ENCODE results near the gene ZNF232.
"Not testable (repeated sequence)": the region's sequence is repeated elsewhere in the genome, so short reads cannot be mapped to it uniquely, and the experiment has no call there.

ZNF232 gene

DNA sequence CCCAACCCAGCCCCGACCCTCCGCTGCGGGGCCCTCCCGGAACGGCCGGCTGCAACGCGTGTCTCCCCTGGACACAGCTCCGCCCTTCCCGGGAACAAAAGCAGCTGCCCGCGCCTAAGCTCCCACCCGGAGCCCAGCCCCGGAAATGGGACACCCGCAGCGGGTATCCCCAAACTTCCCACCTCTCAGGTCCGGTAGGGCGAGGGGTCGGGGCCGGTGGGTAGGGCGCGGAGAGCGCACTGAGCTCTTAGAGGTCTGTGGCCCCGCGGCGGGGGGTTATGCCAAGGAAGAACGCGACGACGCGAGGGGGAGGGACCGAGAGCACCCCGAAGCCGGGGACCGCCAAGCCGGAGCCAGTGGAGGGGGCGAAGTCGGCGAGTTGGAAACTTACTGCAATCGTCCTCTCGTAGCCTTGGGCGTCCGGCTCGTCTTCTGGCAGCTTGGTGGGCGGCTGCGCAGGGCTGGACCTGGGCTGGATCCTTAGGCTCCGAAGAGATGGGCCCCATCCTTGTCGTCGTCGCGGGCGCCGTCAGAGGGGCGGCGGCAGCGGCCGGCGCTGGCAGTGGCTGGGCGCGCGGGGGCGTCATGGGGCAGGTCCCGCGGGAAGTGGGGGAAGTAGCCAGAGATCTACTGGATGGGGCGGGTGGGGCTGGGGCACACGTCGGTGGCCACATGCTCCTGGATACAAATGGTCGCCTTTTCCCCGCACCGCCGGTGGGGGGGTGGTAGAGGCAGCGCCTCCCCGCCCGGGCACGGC, 11.1 kb upstream of the ZNF232 start:
- peaks cover 48% of the 10 kb centered on the region for H3K27me3 Mint-ChIP-seq
- no peak overlapping the region for H3K27ac Mint-ChIP-seq
- no peaks in the 10 kb centered on the region for H3K36me3 Mint-ChIP-seq (ENCODE audit: low read depth)
- no peak overlapping the region for H3K4me3 Mint-ChIP-seq
- no peaks in the 10 kb centered on the region for H3K9me3 Mint-ChIP-seq
- H3K4me1 Mint-ChIP-seq (ENCODE audit: low read depth): no peaks in the 10 kb centered on the region

DNA sequence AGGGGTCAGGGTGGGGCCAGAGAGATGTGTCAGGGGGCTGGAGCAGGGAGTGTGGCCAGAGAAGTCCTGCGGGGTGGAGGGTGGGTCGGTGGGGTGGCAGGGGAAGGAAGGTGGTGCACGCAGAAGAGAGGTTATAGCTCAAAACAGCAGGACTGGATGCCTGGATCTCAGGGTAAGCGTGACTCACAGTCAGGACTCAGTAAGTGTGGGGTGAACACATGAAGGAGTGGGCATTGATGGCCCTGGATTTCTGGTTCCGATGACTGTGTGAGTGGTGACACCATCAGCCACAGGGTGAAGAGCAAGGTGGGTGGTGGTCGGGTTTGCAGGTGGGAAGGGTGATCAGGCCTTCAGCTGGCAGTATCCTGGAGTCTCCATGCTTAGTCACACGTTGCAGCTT, 10.4 kb upstream of the ZNF232 start:
- H3K36me3 Mint-ChIP-seq (ENCODE audit: low read depth); H3K4me1 Mint-ChIP-seq (ENCODE audit: low read depth); H3K4me3 Mint-ChIP-seq; H3K9me3 Mint-ChIP-seq; H3K27ac Mint-ChIP-seq: not testable (repeated sequence)
- H3K27me3 Mint-ChIP-seq: peaks cover 46% of the 10 kb centered on the region

DNA sequence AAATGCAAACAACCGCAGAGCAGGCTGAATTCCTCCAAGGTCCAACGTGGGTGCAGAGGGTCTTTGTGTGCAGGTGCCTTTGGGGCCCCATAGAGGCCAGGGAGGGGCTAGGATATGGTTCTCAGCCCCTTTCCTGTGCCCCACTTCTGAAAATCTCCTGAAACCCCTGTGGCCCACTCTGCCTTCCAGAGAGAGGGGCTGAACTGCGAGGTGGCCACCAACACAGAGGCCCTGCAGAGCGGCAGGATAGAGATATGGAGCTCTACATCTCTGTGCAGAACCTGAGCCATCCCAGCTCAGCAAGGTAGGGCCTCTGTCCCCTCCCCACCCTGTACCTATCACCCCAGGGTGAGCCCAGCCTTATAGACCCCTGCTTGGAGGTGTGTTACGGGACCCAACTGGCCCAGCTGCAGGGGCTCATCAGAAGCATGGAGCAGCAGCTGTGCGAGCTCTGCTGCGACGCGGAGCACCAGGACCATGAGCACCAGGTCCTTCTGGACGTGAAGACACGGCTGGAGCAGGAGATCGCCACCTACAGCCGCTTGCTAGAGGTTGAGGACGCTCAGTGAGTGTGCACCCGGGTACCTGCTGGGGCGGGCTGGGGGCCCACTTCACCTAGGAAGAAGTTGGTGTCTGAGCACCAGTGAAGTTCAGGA, 9.6 kb upstream of the ZNF232 start:
- Mint-ChIP-seq H3K9me3 (no peaks in the 10 kb centered on the region), H3K4me3 (peak overlapping the region; percentile 24), H3K36me3 (ENCODE audit: low read depth) (no peaks in the 10 kb centered on the region), H3K27ac (no peak overlapping the region), H3K4me1 (ENCODE audit: low read depth) (no peaks in the 10 kb centered on the region), H3K27me3 (peaks cover 53% of the 10 kb centered on the region)

- peaks cover 54% of the 10 kb centered on the region for H3K27me3 Mint-ChIP-seq
- H3K4me1 Mint-ChIP-seq (ENCODE audit: low read depth); H3K4me3 Mint-ChIP-seq; H3K27ac Mint-ChIP-seq; H3K9me3 Mint-ChIP-seq; H3K36me3 Mint-ChIP-seq (ENCODE audit: low read depth): not testable (repeated sequence)
Observed at GRCh38 chr17:5120436-5121185, 8.9 kb upstream of the ZNF232 start.

GRCh38 chr17:5120036-5120435, 8.4 kb upstream of the ZNF232 start:
- no peak overlapping the region for H3K4me3 Mint-ChIP-seq
- H3K4me1 Mint-ChIP-seq (ENCODE audit: low read depth): no peaks in the 10 kb centered on the region
- no peaks in the 10 kb centered on the region for H3K9me3 Mint-ChIP-seq
- no peak overlapping the region for H3K27ac Mint-ChIP-seq
- no peaks in the 10 kb centered on the region for H3K36me3 Mint-ChIP-seq (ENCODE audit: low read depth)
- H3K27me3 Mint-ChIP-seq: peaks cover 59% of the 10 kb centered on the region

- peaks cover 51% of the 10 kb centered on the region for H3K27me3 Mint-ChIP-seq
Observed at GRCh38 chr17:5118219-5118618, 6.5 kb upstream of the ZNF232 start.

DNA sequence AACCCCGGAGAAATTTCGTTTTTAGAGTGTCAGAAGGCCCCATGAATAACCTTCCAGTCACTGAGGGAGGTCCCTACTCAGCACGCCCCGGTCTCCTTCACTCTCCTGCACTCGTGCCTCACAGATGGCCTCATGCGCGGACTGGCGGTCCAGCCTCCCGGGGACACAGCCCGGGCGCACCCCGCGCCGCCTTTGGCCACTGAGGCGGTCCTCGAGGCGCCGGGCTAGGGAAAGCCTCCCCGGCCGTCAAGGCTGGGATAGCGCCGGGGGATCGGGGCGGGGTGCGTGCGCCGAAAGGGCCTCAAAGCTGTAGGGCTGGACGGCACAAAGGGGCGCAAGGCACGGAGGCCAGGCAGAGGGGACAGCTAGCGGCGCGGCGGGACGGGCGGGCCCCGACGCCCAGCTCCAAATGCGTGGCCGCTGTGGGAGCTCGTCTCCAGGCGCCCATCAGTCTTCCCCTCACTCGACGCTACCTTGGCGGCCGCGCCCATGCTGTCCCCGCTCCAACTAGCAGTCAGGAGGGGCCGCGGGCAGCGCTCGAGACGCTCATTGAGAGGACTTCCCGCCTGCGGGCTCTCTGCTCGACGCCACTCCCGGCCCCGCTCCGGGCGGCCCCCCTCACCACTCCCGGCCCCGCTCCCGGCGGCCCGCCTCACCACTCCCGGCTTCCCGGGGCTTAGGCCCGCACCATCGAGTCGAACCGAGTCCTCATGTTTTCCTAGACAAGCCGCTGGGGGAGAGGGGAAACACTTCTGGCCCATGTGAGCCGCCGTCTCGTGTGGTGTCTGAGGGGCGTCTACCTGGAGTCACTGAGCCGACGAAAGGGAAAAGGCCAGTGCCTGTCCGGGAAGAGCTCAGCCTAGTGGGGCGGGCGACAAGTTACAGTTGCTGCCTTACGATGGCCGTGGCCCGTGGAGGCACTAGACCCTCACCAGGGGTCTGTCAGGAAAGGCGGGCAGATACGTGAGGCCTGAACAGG, 4.3 kb upstream of the ZNF232 start, which contains the start of gene USP6:
Gene USP6 (plus strand): TSS at position 360 of the 979 bp plus-strand sequence. CDS start 14,336 bp downstream, outside the sequence.
- Mint-ChIP-seq H3K9me3 (no peaks in the 10 kb centered on the region), H3K36me3 (ENCODE audit: low read depth) (peaks cover 22% of the 10 kb centered on the region), H3K4me3 (no peak within 1 kb of the TSS), H3K27ac (no peak within 1 kb of the TSS), H3K27me3 (peaks cover 38% of the 10 kb centered on the region), H3K4me1 (ENCODE audit: low read depth) (peaks cover 7% of the 10 kb centered on the region)

More at GRCh38 chr17:5118219-5118618, 6.5 kb upstream of the ZNF232 start:
- Mint-ChIP-seq H3K4me3 (no peak overlapping the region), H3K36me3 (ENCODE audit: low read depth) (peaks cover 16% of the 10 kb centered on the region), H3K9me3 (no peaks in the 10 kb centered on the region), H3K4me1 (ENCODE audit: low read depth) (no peaks in the 10 kb centered on the region), H3K27ac (no peak overlapping the region)

DNA sequence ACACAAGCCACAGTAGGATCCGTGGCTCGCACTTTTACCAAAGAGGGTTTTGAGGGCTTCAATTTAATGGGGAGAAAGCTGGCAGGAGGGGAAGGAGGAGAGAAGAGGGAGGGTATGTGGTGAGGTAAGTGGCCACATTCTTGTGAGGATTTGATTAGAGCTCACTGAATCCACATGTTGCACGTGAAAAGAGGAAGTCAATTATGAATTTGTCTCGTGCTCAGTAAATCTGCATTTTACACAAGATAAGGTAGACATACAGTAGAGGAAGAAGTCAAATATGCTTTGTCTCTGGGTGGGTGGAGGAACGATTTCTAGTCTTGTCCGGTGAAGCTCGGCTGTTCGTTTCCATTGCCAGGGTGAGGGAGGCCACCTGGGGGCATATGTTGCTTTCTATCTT, 862 bp downstream of the ZNF232 start:
- Mint-ChIP-seq H3K27ac (peak overlapping the region; percentile 79), H3K4me3 (peak overlapping the region; percentile 92)

DNA sequence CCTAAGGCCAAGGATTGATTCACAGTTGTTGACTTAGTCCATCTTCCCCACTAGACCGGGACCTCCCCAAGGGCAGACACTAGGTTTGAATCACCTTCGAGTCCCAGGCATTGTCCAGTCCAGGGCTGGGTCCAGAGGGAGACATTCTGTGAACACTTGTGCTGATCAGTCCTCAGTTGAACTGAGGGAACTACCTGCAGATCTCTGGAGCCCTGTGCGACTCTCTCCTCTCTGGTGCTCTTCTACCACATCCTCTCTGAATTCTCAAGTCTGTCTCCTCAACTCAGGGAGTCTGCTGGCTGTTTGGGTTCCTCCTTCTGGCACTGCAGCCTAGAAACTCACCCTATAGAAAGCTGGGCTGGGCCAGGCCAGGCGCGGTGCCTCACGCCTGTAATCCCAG, 10.8 kb downstream of the ZNF232 start:
- Mint-ChIP-seq H3K9me3 (peaks cover 13% of the 10 kb centered on the region), H3K27me3 (peaks cover 21% of the 10 kb centered on the region), H3K36me3 (ENCODE audit: low read depth) (peaks cover 31% of the 10 kb centered on the region), H3K27ac (no peak overlapping the region), H3K4me3 (no peak overlapping the region), H3K4me1 (ENCODE audit: low read depth) (peaks cover 10% of the 10 kb centered on the region)

More for the DNA sequence above, 862 bp downstream of the ZNF232 start:
- peaks cover 10% of the 10 kb centered on the region for H3K27me3 Mint-ChIP-seq
- H3K9me3 Mint-ChIP-seq: peaks cover 8% of the 10 kb centered on the region
- peaks cover 31% of the 10 kb centered on the region for H3K4me1 Mint-ChIP-seq (ENCODE audit: low read depth)
- H3K36me3 Mint-ChIP-seq (ENCODE audit: low read depth): peaks cover 70% of the 10 kb centered on the region

- Mint-ChIP-seq H3K4me3 (no peak overlapping the region), H3K27me3 (peaks cover 21% of the 10 kb centered on the region), H3K36me3 (ENCODE audit: low read depth) (peaks cover 29% of the 10 kb centered on the region), H3K27ac (no peak overlapping the region), H3K9me3 (peaks cover 16% of the 10 kb centered on the region), H3K4me1 (ENCODE audit: low read depth) (peaks cover 10% of the 10 kb centered on the region)
Observed at GRCh38 chr17:5099271-5099670, 12.4 kb downstream of the ZNF232 start.

DNA sequence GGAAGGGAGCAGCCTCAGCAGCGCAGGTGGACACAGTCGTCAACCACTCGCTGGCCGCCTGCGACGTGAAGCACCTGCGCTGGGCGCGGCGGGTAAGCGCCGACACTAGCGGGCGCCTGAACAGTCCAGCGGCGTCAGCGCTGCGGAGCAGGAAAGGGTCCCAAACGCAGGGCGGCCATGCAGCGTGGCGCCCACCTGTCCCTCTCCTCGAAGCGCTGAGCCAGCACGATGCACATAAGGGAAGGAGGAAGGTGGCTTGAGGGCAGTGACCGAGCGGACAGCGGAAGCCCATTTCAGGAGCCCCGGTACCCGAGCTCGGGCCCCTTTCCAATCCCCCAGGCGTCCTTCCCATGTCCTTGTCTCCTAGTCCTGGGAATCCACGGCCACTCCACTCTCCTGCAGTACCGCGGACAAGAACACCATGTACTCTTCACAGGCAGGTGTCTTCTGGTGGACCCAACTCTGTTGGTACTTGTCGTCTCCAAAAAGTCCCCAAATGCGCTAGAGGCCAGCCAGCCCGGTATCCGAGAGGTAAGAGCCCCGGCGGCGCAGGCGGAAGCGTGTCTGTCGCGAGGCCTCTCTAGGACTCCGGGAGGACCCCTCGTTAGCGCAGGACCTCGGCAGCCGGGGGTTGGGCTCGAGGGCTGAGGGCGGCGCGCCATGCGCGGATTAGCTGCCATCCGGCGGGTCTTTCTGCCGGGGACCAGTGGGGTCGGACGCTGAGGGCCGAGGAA, 14.4 kb downstream of the ZNF232 start:
- H3K36me3 Mint-ChIP-seq (ENCODE audit: low read depth): peaks cover 41% of the 10 kb centered on the region
- H3K4me1 Mint-ChIP-seq (ENCODE audit: low read depth): peaks cover 10% of the 10 kb centered on the region
- peaks cover 29% of the 10 kb centered on the region for H3K9me3 Mint-ChIP-seq
- peaks cover 21% of the 10 kb centered on the region for H3K27me3 Mint-ChIP-seq
- H3K4me3 Mint-ChIP-seq: peak overlapping the region; percentile 68
- no peak overlapping the region for H3K27ac Mint-ChIP-seq

DNA sequence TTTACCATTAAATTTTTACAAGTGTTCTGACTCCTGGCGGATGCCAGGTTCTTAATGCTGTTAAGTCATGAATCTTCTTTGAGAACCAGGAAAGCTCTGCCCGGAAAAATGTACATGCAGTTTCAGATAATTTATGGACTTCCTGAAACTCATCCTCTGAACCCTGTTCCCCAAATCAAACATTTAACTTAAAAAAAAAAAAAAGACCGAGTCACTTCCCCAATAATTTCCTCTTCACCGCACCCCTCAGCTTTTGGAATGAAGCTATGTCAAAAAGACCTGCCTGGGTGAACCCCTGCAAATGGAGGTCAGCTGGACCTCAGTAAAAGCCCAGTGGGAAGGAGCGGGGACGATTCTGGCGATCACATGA, 15.0 kb downstream of the ZNF232 start:
- peak overlapping the region; percentile 68 for H3K4me3 Mint-ChIP-seq

GRCh38 chr17:5092218-5093010, 19.3 kb downstream of the ZNF232 start:
- Mint-ChIP-seq H3K4me1 (ENCODE audit: low read depth) (peaks cover 9% of the 10 kb centered on the region), H3K9me3 (peaks cover 52% of the 10 kb centered on the region), H3K36me3 (ENCODE audit: low read depth) (peaks cover 87% of the 10 kb centered on the region), H3K27ac (no peak overlapping the region), H3K4me3 (no peak overlapping the region), H3K27me3 (peaks cover 12% of the 10 kb centered on the region)

More for the DNA sequence above, 15.0 kb downstream of the ZNF232 start:
- peaks cover 34% of the 10 kb centered on the region for H3K9me3 Mint-ChIP-seq
- peaks cover 21% of the 10 kb centered on the region for H3K27me3 Mint-ChIP-seq
- H3K27ac Mint-ChIP-seq: no peak overlapping the region
- peaks cover 10% of the 10 kb centered on the region for H3K4me1 Mint-ChIP-seq (ENCODE audit: low read depth)
- H3K36me3 Mint-ChIP-seq (ENCODE audit: low read depth): peaks cover 46% of the 10 kb centered on the region

All from stimulated activated naive CD8-positive, alpha-beta T cell treated with anti-CD3 and anti-CD28 coated beads, Interleukin-15, Interleukin-2, amounts not matched to agents 100 ng/mL and 50 ng/mL, for 24 hours (primary cell).